H1 (cell line): ENCODE data around the gene MAST2. TPM values are rescaled to one million over a fixed set of nuclear protein-coding genes. Genes with fewer than 3 reads are reported as not detected.

Experiments used
- CTCF ChIA-PET: fragments of 300-600 bp; sonication (Branson Sonifier 250); formaldehyde crosslinking; loops from one replicate; lab custom pipeline; 2021; ENCODE audit not compliant: partially characterized antibody; lab: Charles Lee
- POLR2A ChIA-PET: fragments of 300-600 bp; sonication (Branson Sonifier 250); formaldehyde crosslinking; loops from one replicate; lab custom pipeline; 2021; ENCODE audit warnings: inconsistent platforms; ENCODE audit not compliant: partially characterized antibody; lab: Charles Lee
- DNase-seq, 2 experiments: peaks; one replicate each; pipeline versions ENCODE4 v3.0.0 to v3.0.0-alpha.2; 2010 to 2022; ENCODE audit warnings: low spot score in 2 of 2, low read depth in 1 of 2, mixed read lengths in 1 of 2
- FAIRE-seq: peaks from 2 replicates; lab custom pipeline; 2011; peaks lifted over from hg19 to GRCh38; lab: Jason Lieb, UNC
- H2AFZ ChIP-seq: 2 replicates; pipeline ENCODE4 v1.8.1; 2012; ENCODE audit warnings: low read length, inconsistent platforms
- H2AK5ac ChIP-seq: 2 replicates; pipeline ENCODE4 v1.6.1; 2013; ENCODE audit warnings: low read depth, low read length
- H2BK120ac ChIP-seq: replicated peaks from 2 replicates; pipeline ENCODE3; 2013; ENCODE audit warnings: low read depth, low read length, inconsistent platforms
- H2BK12ac ChIP-seq: 2 replicates; pipeline ENCODE4 v1.6.1; 2013; ENCODE audit warnings: low read depth, low read length
- H2BK15ac ChIP-seq: 2 replicates; pipeline ENCODE4 v1.6.1; 2013; ENCODE audit warnings: low read length
- H2BK20ac ChIP-seq: 2 replicates; pipeline ENCODE4 v1.6.1; 2013; ENCODE audit warnings: low read length
- H2BK5ac ChIP-seq: 2 replicates; pipeline ENCODE4 v1.6.1; 2013; ENCODE audit warnings: low read depth, low read length
- H3K14ac ChIP-seq: 2 replicates; pipeline ENCODE4 v1.6.1; 2013; ENCODE audit warnings: inconsistent platforms; ENCODE audit not compliant: insufficient read length
- H3K18ac ChIP-seq: 2 replicates; pipeline ENCODE4 v1.6.1; 2013; ENCODE audit warnings: low read length; ENCODE audit errors: extremely low read depth
- H3K23ac ChIP-seq: 2 replicates; pipeline ENCODE4 v1.6.1; 2013; ENCODE audit warnings: inconsistent platforms; ENCODE audit not compliant: insufficient read length
- H3K23me2 ChIP-seq: 2 replicates; pipeline ENCODE4 v1.6.1; 2013; ENCODE audit warnings: low read depth, low read length
- H3K27ac ChIP-seq: 2 replicates; pipeline ENCODE4 v1.6.1; 2011; ENCODE audit warnings: low read depth, low read length, inconsistent platforms
- H3K27me3 ChIP-seq, 4 experiments: replicated peaks in 1 of 4; 1 replicate in 1 of 4; 2 replicates in 3 of 4; pipeline versions ENCODE4 v1.6.1 to v1.8.1; 2011 to 2013; ENCODE audit warnings: low read length in 3 of 4, mild to moderate bottlenecking in 3 of 4, inconsistent platforms in 2 of 4, mixed read lengths in 2 of 4, moderate library complexity in 1 of 4; ENCODE audit not compliant: control insufficient read depth in 3 of 4, insufficient read depth in 3 of 4; ENCODE audit errors: extremely low read depth in 1 of 4
- H3K36me3 ChIP-seq, 4 experiments: 2 replicates each; pipeline versions ENCODE4 v1.6.1 to v1.8.1; 2011 to 2013; ENCODE audit warnings: mild to moderate bottlenecking in 4 of 4, low read length in 3 of 4, moderate library complexity in 2 of 4, control low read depth in 1 of 4, inconsistent platforms in 1 of 4; ENCODE audit not compliant: insufficient read depth in 4 of 4, control insufficient read depth in 2 of 4
- H3K4ac ChIP-seq: replicated peaks from 2 replicates; pipeline ENCODE3; 2013; ENCODE audit warnings: low read length, low read depth, mixed read lengths, inconsistent platforms; ENCODE audit not compliant: insufficient read length
- H3K4me1 ChIP-seq, 4 experiments: replicated peaks in 1 of 4; 1 replicate in 1 of 4; 2 replicates in 3 of 4; pipeline versions ENCODE4 v1.6.1 to v1.8.1; 2011 to 2013; ENCODE audit warnings: low read length in 3 of 4, inconsistent platforms in 2 of 4, mixed read lengths in 1 of 4; ENCODE audit not compliant: insufficient read depth in 4 of 4, control insufficient read depth in 3 of 4
- H3K4me2 ChIP-seq, 2 experiments: 2 replicates each; pipeline versions ENCODE4 v1.6.1 to v1.8.1; 2011 to 2013; ENCODE audit warnings: low read depth in 2 of 2, low read length in 2 of 2, control low read depth in 1 of 2, inconsistent platforms in 1 of 2, mild to moderate bottlenecking in 1 of 2; ENCODE audit not compliant: insufficient read depth in 1 of 2
- H3K4me3 ChIP-seq, 4 experiments: fragments of 200-600, 300-600 bp in 1 of 4; sonication (generic), shearing (Covaris generic), sonication (Bioruptor Twin) in 1 of 4; 2 replicates each; pipeline versions ENCODE4 v1.5.1 to v1.8.1; 2011 to 2016; ENCODE audit warnings: low read length in 4 of 4, low read depth in 3 of 4, control low read depth in 2 of 4, inconsistent platforms in 2 of 4, mild to moderate bottlenecking in 2 of 4, mixed read lengths in 1 of 4, moderate library complexity in 1 of 4; ENCODE audit not compliant: insufficient read depth in 2 of 4; ENCODE audit errors: extremely low read depth in 1 of 4
- H3K56ac ChIP-seq: replicated peaks from 2 replicates; pipeline ENCODE3; 2013; ENCODE audit warnings: low read depth, mild to moderate bottlenecking, mixed read lengths, low read length, inconsistent platforms; ENCODE audit not compliant: insufficient read length
- H3K79me1 ChIP-seq: 2 replicates; pipeline ENCODE4 v1.6.1; 2013; ENCODE audit warnings: low read depth, low read length, control low read depth
- H3K79me2 ChIP-seq, 2 experiments: 2 replicates each; pipeline versions ENCODE4 v1.6.1 to v1.8.1; 2012 to 2013; ENCODE audit warnings: low read length in 2 of 2, mild to moderate bottlenecking in 2 of 2, inconsistent platforms in 1 of 2; ENCODE audit not compliant: insufficient read depth in 2 of 2, control insufficient read depth in 1 of 2
- H3K9ac ChIP-seq, 4 experiments: replicated peaks in 1 of 4; 1 replicate in 1 of 4; 2 replicates in 3 of 4; pipeline versions ENCODE4 v1.6.1 to v1.8.1; 2011 to 2013; ENCODE audit warnings: low read depth in 3 of 4, low read length in 3 of 4, control low read depth in 2 of 4, mild to moderate bottlenecking in 2 of 4, moderate library complexity in 2 of 4, inconsistent platforms in 1 of 4; ENCODE audit errors: extremely low read depth in 1 of 4
- H3K9me3 ChIP-seq, 2 experiments: 2 replicates each; pipeline versions ENCODE4 v1.6.1 to v1.8.1; 2012 to 2013; ENCODE audit warnings: mild to moderate bottlenecking in 2 of 2, moderate library complexity in 2 of 2, control low read depth in 1 of 2, inconsistent platforms in 1 of 2, low read depth in 1 of 2, low read length in 1 of 2, mixed read lengths in 1 of 2; ENCODE audit not compliant: insufficient read depth in 2 of 2
- H4K20me1 ChIP-seq, 2 experiments: replicated peaks in 1 of 2; 2 replicates each; pipeline versions ENCODE3 to v1.8.1; 2011 to 2013; ENCODE audit warnings: inconsistent platforms in 2 of 2, low read length in 2 of 2, mild to moderate bottlenecking in 1 of 2; ENCODE audit not compliant: insufficient read depth in 2 of 2, control insufficient read depth in 1 of 2
- H4K5ac ChIP-seq: 2 replicates; pipeline ENCODE4 v1.6.1; 2013; ENCODE audit warnings: low read length, low read depth, mixed read lengths, inconsistent platforms; ENCODE audit not compliant: insufficient read length
- H4K8ac ChIP-seq: 2 replicates; pipeline ENCODE4 v1.8.0; 2013; ENCODE audit warnings: mild to moderate bottlenecking, moderate library complexity, low read length, inconsistent platforms; ENCODE audit not compliant: insufficient read depth; ENCODE audit errors: extremely low read depth
- H4K91ac ChIP-seq: replicated peaks from 2 replicates; pipeline ENCODE3; 2013; ENCODE audit warnings: low read length, mixed read lengths, inconsistent platforms; ENCODE audit not compliant: insufficient read length
- FOSL1 ChIP-seq: IDR thresholded peaks from 2 replicates; pipeline ENCODE4 v1.6.1; 2011; ENCODE audit warnings: mild to moderate bottlenecking, low read depth, low read length, moderate library complexity; ENCODE audit not compliant: insufficient read depth
- POLR2AphosphoS5 ChIP-seq: IDR thresholded peaks from 2 replicates; pipeline ENCODE4 v1.6.1; 2011; ENCODE audit warnings: low read depth, low read length
- RAD21 ChIP-seq, 2 experiments: IDR thresholded peaks in 1 of 2; conservative IDR thresholded peaks in 1 of 2; 2 replicates each; pipeline ENCODE4 v1.6.1; 2011; ENCODE audit warnings: low read depth in 2 of 2, low read length in 2 of 2, improper control_type of control experiment in 1 of 2, inconsistent platforms in 1 of 2, mild to moderate bottlenecking in 1 of 2, moderate library complexity in 1 of 2
- SP4 ChIP-seq: IDR thresholded peaks from 2 replicates; pipeline ENCODE4 v1.6.1; 2012; ENCODE audit warnings: low read length, inconsistent platforms
- TAF1 ChIP-seq: IDR thresholded peaks from 2 replicates; pipeline ENCODE4 v1.6.1; 2011; ENCODE audit warnings: mild to moderate bottlenecking, low read depth, low read length
- WGBS, 2 experiments: shearing (Covaris generic) in 1 of 2; methylation state at CpG; one replicate each; pipeline versions ENCODE4 v1.1.6 to v1.1.7; 2013 to 2015; ENCODE audit warnings: low lambda C conversion rate in 2 of 2, mixed read lengths in 2 of 2, inconsistent platforms in 1 of 2, low coverage in 1 of 2, missing lambda C conversion rate in 1 of 2; ENCODE audit not compliant: insufficient replicate concordance in 2 of 2, insufficient coverage in 1 of 2, insufficient read length in 1 of 2; ENCODE audit errors: extremely low coverage in 1 of 2, missing lambda C conversion rate in 1 of 2; 5-methylcytosine and 5-hydroxymethylcytosine counted together
- polyA plus RNA-seq, 7 experiments: library from polyadenylated mRNA; depleted of rRNA in 3 of 7; stranded (reverse) in 5 of 7; unstranded in 2 of 7; fragments of >200 nt in 5 of 7; fragments of 200-250 nt in 2 of 7; gene quantifications; 1 replicate in 5 of 7; 2 replicates in 1 of 7; 4 replicates in 1 of 7; pipeline versions ENCODE4 v1.2.1 to v1.2.3, GENCODE V29; 2011 to 2013; ENCODE audit warnings: missing spikeins in 2 of 7, mixed read lengths in 2 of 7
- total RNA-seq: library from RNA; stranded (reverse); fragmentation: NEBNext Ultra II Directional; extraction: Animal tissue kit (Norgen Biotek cat#: 25700); gene quantifications from 2 replicates; pipeline ENCODE4 v1.2.1, GENCODE V29; 2021

Gene MAST2
- total and polyA plus RNA-seq, 2 of the 8 experiments (the other 6 are each of a cell fraction or from before 2014, with no cell fraction given): 20.5 to 35.4 TPM

DNA sequence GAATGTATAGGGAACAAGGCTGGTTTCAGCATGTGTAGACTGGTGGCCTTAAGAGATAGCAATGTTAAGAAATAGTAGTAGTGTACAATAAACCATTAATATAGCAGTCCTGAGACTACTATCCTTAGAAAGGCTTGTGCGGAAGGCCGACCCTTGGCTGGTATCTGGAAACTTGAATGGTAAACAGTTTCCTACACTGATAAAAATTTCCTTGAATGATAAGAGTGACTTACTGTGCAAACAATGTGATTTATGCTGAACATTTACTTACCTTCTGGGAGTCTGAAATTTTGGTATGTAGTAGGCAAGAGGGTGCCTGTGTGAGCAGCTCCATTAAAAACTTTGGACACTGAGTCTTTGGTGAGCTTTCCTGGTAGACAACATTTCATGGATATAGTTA lies 44.7 kb downstream of the MAST2 start:
- no peak overlapping the region for H2AK5ac ChIP-seq
- CTCF ChIA-PET: no interaction called here
- H3K27me3 ChIP-seq: no peaks in the 10 kb centered on the region
- H3K9me3 ChIP-seq: no peaks in the 10 kb centered on the region; a peak in 1 of 4 replicates
- TF ChIP-seq FOSL1 (no peak), TAF1 (no peak), SP4 (no peak), POLR2AphosphoS5 (no peak), RAD21 (IDR thresholded peaks at IDR 0.05 in 1 of 2, conservative IDR thresholded peaks at IDR 0.05 in 1 of 2; ENCODE audit: low read depth in 2 of 2, low read length in 2 of 2) (no peak)
- no peak overlapping the region for H4K8ac ChIP-seq
- no peak overlapping the region for H3K18ac ChIP-seq
- no peaks in the 10 kb centered on the region for H3K79me1 ChIP-seq
- FAIRE-seq: no peak
- H4K5ac ChIP-seq: no peak overlapping the region
- H3K4ac ChIP-seq: no peak overlapping the region
- H3K27ac ChIP-seq: no peak overlapping the region
- no peak overlapping the region for H3K9ac ChIP-seq
- H3K36me3 ChIP-seq: peaks cover 0 to 2% (median 0%) of the 10 kb centered on the region in 4 experiments; a peak in 1 of 8 replicates
- H2BK120ac ChIP-seq: no peak overlapping the region
- no peak overlapping the region for H3K23ac ChIP-seq
- H3K4me2 ChIP-seq: no peak overlapping the region
- peaks cover 0 to 48% of the 10 kb centered on the region in 2 experiments; a peak in 3 of 4 replicates for H3K79me2 ChIP-seq
- H4K91ac ChIP-seq: no peak overlapping the region
- POLR2A ChIA-PET: interaction anchor here (0.5 kb wide), 1 partner anchor 10 kb away, joined by 3 read pairs; no protein-coding TSS in a partner anchor
- H3K14ac ChIP-seq: no peak overlapping the region
- H2BK15ac ChIP-seq: no peak overlapping the region
- H3K4me3 ChIP-seq: no peak overlapping the region
- no peak overlapping the region for H2BK5ac ChIP-seq
- DNase-seq: no peak
- no peak overlapping the region for H2BK12ac ChIP-seq
- 91% methylated on average over 2 of the region's 2 CpGs; no CpG with 5 or more reads in 1 of the 2 experiments for WGBS, 2 experiments
- H2AFZ ChIP-seq: no peak overlapping the region
- H2BK20ac ChIP-seq: no peak overlapping the region
- no peak overlapping the region for H3K56ac ChIP-seq
- H4K20me1 ChIP-seq: peaks cover 2% of the 10 kb centered on the region in 2 experiments
- no peaks in the 10 kb centered on the region for H3K23me2 ChIP-seq
- peaks cover 0 to 4% (median 0%) of the 10 kb centered on the region in 4 experiments; a peak in 3 of 7 replicates for H3K4me1 ChIP-seq
